ENCODE data around the gene SLC36A4. TPM values are rescaled to one million over a fixed set of nuclear protein-coding genes. Genes with fewer than 3 reads are reported as not detected.

Gene SLC36A4
- 13.1 and 23.6 TPM in 2 replicates for total RNA-seq (2012; rRNA removed)
- polyA plus RNA-seq (2012; rRNA removed), result 6.2 and 9.2 TPM in 2 replicates
- polyA plus RNA-seq (2012; cell fraction: cytosol; rRNA removed), result 3.5 and 4.7 TPM in 2 replicates
- polyA plus RNA-seq (2012; cell fraction: nucleus; rRNA removed; ENCODE audit: low replicate concordance), result 2.2 and 7.3 TPM in 2 replicates
- percentile 76 among the genes with signal in this experiment for Bru-seq, nascent RNA
- percentile 64 among the genes with signal in this experiment for BruChase-seq, experiment 1, labeled RNA remaining after a 6-hour chase
- BruChase-seq, experiment 2, labeled RNA remaining after a 2-hour chase, result percentile 64 among the genes with signal in this experiment
- long read RNA-seq, full-length matches to known transcripts, result 31 of 34 reads
- long read RNA-seq, partial matches to known transcripts, result 1 of 34 reads
- long read RNA-seq, other reads (novel, unspliced or antisense), result 2 of 34 reads

GRCh38 chr11:93197380-93198214, at the start of gene SLC36A4:
Gene SLC36A4, minus strand, starts transcription at chr11:93197991. Its CDS starts 159 bp downstream, at chr11:93197832.
- peak; percentile 98 for ATAC-seq (ENCODE audit: low read depth)
- ChIA-PET POLR2A (ENCODE audit: unreplicated experiment) (no interaction called here), CTCF (interaction anchor here (1.0 to 1.2 kb wide), 2 partner anchors 28 to 256 kb away, joined by 3 read pairs; no protein-coding TSS in a partner anchor)

More at GRCh38 chr11:93197380-93198214, at the start of gene SLC36A4:
- Histone ChIP-seq H3K14ac (replicated peaks; ENCODE audit: low read depth, low read length) (peak within 1 kb of the TSS; percentile 93), H4K91ac (ENCODE audit: insufficient read depth, low read depth, low read length) (peak within 1 kb of the TSS; percentile 87), H4K5ac (ENCODE audit: low read depth, low read length) (peak within 1 kb of the TSS; percentile 93), H3K27me3 (ENCODE audit: control insufficient read depth, insufficient read depth, low read length) (0 out of 2 replicates have a peak, but pooled peaks cover 2% of the 10 kb centered on the region), H3K9me3 (ENCODE audit: control insufficient read depth, insufficient read depth, low read length) (no peaks in the 10 kb centered on the region), H3K9ac (ENCODE audit: low read depth, low read length) (peak within 1 kb of the TSS; percentile 99), H3K4me2 (ENCODE audit: low read depth, low read length) (peak within 1 kb of the TSS; percentile 98), H3K23ac (ENCODE audit: low read depth, low read length) (peak within 1 kb of the TSS; percentile 65), H3K4ac (ENCODE audit: low read depth, low read length) (peak within 1 kb of the TSS; percentile 92), H3K27ac (ENCODE audit: insufficient read depth, low read length) (peak within 1 kb of the TSS; percentile 85), H2BK15ac (ENCODE audit: low read depth, low read length) (peak within 1 kb of the TSS; percentile 29; the same call in 1 of the 3 replicates), H4K8ac (ENCODE audit: low read depth in 2 of 2, low read length in 2 of 2) (peak within 1 kb of the TSS; percentile 80 to 93), H2AFZ (replicated peaks; ENCODE audit: low read length, poor library complexity) (peak within 1 kb of the TSS; percentile 98), H2AK5ac (ENCODE audit: low read depth, low read length) (peak within 1 kb of the TSS; percentile 84; the same call in 1 of the 2 replicates), H2BK5ac (ENCODE audit: low read depth, low read length, poor library complexity, severe bottlenecking) (peak within 1 kb of the TSS; percentile 83), H3K4me1 (ENCODE audit: control insufficient read depth, insufficient read depth, low read length) (no peaks in the 10 kb centered on the region), H3K4me3 (ENCODE audit: insufficient read depth, low read depth, low read length) (peak within 1 kb of the TSS; percentile 87), H4K20me1 (ENCODE audit: insufficient read depth, low read length) (no peaks in the 10 kb centered on the region; the same call in 1 of the 2 replicates), H2AK9ac (replicated peaks; ENCODE audit: low read depth, low read length, poor library complexity) (peak within 1 kb of the TSS; percentile 65), H3K18ac (ENCODE audit: low read depth, low read length) (peak within 1 kb of the TSS; percentile 89), H3K56ac (ENCODE audit: extremely low read depth, insufficient read depth, low read length) (peak within 1 kb of the TSS; percentile 97), H3K9me1 (ENCODE audit: insufficient read depth, low read length) (no peaks in the 10 kb centered on the region), H2BK120ac (ENCODE audit: low read depth, low read length) (peak within 1 kb of the TSS; percentile 77), H2BK20ac (ENCODE audit: low read depth, low read length) (peak within 1 kb of the TSS; percentile 37), H3K36me3 (ENCODE audit: control insufficient read depth, insufficient read depth, low read length) (no peaks in the 10 kb centered on the region), H3K79me1 (ENCODE audit: low read depth in 1 of 2, low read length in 2 of 2) (peaks cover 4 to 20% of the 10 kb centered on the region in 2 experiments; a peak in 2 of 4 replicates)
- no TSS peak for BruUV-seq (replicated peaks)
- WGBS, 2 experiments (ENCODE audit: extremely low coverage in 2 of 2, insufficient read length in 1 of 2), result 1% methylated on average over 23 of the region's 81 CpGs; no CpG with 5 or more reads in 1 of the 2 experiments
- dilution Hi-C loops (cut with HindIII; ENCODE audit: low sequenced_read_pairs, unreplicated experiment), result no loop called here
- intact Hi-C loops (cut with micrococcal nuclease), result loop anchor here (1.0 kb wide), 1 partner anchor 142 kb away; no protein-coding TSS in a partner anchor
- peak; percentile 79 for TF ChIP-seq BHLHE40 (IDR thresholded peaks at IDR 0.05; ENCODE audit: low read depth, low read length)
- no peak for TF ChIP-seq SMC3 (IDR thresholded peaks at IDR 0.05; ENCODE audit: low read depth, low read length)
- no peak for TF ChIP-seq RFX5 (IDR thresholded peaks at IDR 0.05; ENCODE audit: low read depth, low read length)
- TF ChIP-seq FOS (IDR thresholded peaks at IDR 0.05; ENCODE audit: low read depth, low read length), result peak; percentile 81
- TF ChIP-seq MAZ (IDR thresholded peaks at IDR 0.05; ENCODE audit: borderline replicate concordance, low read depth, low read length), result peak; percentile 41; the same call in 1 of the 2 replicates
- TF ChIP-seq CHD1 (IDR thresholded peaks at IDR 0.05; ENCODE audit: low read depth, low read length), result peak; percentile 71; the same call in 1 of the 2 replicates
- TF ChIP-seq CEBPB (IDR thresholded peaks at IDR 0.05; ENCODE audit: low read depth, low read length), result peak; percentile 88
- TF ChIP-seq POLR2A (IDR thresholded peaks at IDR 0.05; ENCODE audit: low read depth, low read length), result peak; percentile 84
- TF ChIP-seq MXI1 (IDR thresholded peaks at IDR 0.05; ENCODE audit: borderline replicate concordance, low read depth, low read length), result peak; percentile 52; the same call in 1 of the 2 replicates
- TF ChIP-seq NFE2L2 (IDR thresholded peaks at IDR 0.05; ENCODE audit: low read depth, low read length), result peak; percentile 40; the same call in 1 of the 2 replicates
- TF ChIP-seq RCOR1 (IDR thresholded peaks at IDR 0.05; ENCODE audit: insufficient replicate concordance, low read length), result no peak
- TF ChIP-seq ELK1 (IDR thresholded peaks at IDR 0.05; ENCODE audit: borderline replicate concordance, low read depth, low read length), result no peak
- DNase-seq, result peak; percentile 97
- in situ Hi-C loops (cut with MboI; ENCODE audit: low sequenced_read_pairs), result no loop called here

Measured in IMR-90 (cell line).